HUES6 (cell line): ENCODE measurements around the gene SCAF8.

Experiments used
- H3K27ac ChIP-seq: 2 replicates; pipeline ENCODE4 v1.7.0; 2013; ENCODE audit warnings: low read depth, mild to moderate bottlenecking, low read length, inconsistent platforms
- H3K27me3 ChIP-seq: 2 replicates; pipeline ENCODE4 v1.6.1; 2013; ENCODE audit warnings: low read length; ENCODE audit not compliant: control insufficient read depth, insufficient read depth
- H3K36me3 ChIP-seq: 2 replicates; pipeline ENCODE4 v1.6.1; 2013; ENCODE audit warnings: low read length; ENCODE audit not compliant: control insufficient read depth, insufficient read depth
- H3K4me1 ChIP-seq: 2 replicates; pipeline ENCODE4 v1.6.1; 2013; ENCODE audit warnings: low read length; ENCODE audit not compliant: control insufficient read depth, insufficient read depth
- H3K4me3 ChIP-seq: 2 replicates; pipeline ENCODE4 v1.5.1; 2013; ENCODE audit warnings: low read depth, low read length
- H3K9ac ChIP-seq: one replicate; pipeline ENCODE4 v1.6.1; 2013; ENCODE audit warnings: mild to moderate bottlenecking, low read length
- H3K9me3 ChIP-seq: 2 replicates; pipeline ENCODE4 v1.6.1; 2013; ENCODE audit warnings: low read depth, low read length; ENCODE audit not compliant: control insufficient read depth, insufficient read depth

The SCAF8 gene, protein sequence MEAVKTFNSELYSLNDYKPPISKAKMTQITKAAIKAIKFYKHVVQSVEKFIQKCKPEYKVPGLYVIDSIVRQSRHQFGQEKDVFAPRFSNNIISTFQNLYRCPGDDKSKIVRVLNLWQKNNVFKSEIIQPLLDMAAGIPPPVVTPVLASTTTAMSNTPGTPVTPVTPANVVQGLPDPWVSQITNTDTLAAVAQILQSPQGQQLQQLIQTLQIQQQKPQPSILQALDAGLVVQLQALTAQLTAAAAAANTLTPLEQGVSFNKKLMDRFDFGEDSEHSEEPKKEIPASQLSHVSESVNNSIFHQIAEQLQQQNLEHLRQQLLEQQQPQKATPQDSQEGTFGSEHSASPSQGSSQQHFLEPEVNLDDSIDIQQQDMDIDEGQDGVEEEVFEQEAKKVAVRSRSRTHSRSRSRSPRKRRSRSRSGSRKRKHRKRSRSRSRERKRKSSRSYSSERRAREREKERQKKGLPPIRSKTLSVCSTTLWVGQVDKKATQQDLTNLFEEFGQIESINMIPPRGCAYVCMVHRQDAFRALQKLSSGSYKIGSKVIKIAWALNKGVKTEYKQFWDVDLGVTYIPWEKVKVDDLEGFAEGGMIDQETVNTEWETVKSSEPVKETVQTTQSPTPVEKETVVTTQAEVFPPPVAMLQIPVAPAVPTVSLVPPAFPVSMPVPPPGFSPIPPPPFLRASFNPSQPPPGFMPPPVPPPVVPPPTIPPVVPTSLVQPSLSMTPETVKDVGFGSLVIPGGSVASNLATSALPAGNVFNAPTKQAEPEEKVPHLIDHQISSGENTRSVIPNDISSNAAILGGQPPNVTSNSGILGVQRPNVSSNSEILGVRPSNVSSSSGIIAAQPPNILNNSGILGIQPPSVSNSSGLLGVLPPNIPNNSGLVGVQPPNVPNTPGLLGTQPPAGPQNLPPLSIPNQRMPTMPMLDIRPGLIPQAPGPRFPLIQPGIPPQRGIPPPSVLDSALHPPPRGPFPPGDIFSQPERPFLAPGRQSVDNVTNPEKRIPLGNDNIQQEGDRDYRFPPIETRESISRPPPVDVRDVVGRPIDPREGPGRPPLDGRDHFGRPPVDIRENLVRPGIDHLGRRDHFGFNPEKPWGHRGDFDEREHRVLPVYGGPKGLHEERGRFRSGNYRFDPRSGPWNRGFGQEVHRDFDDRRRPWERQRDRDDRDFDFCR (N-terminal part only)

DNA sequence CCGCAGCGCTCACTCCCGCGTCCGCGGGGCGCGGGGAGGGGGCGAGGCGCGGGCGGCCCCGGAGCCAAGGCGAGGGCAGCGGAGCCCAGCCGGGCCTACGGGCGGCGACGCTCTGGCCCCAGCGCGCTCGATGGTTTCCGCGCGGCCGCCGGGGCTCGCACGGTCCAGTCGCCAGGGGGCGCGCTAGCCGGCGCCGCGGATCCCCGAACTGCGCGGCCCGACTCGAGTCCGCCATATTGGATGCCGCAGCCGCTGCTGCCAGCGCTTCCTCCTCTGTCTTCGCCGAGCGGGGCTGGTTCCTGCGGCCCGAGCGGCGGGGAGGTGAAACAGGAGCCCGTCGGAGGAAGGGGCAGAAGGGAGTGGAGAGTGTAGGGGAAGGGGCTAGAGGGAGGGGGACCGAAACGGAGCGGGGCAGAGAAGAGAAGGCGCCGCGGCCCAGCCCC is at the start of gene SCAF8:
TSS of gene SCAF8 (plus strand) at position 234 of the 443 bp plus-strand sequence. CDS start 485 bp downstream, outside the sequence.
- H3K27me3 ChIP-seq = no peaks in the 10 kb centered on the region

DNA sequence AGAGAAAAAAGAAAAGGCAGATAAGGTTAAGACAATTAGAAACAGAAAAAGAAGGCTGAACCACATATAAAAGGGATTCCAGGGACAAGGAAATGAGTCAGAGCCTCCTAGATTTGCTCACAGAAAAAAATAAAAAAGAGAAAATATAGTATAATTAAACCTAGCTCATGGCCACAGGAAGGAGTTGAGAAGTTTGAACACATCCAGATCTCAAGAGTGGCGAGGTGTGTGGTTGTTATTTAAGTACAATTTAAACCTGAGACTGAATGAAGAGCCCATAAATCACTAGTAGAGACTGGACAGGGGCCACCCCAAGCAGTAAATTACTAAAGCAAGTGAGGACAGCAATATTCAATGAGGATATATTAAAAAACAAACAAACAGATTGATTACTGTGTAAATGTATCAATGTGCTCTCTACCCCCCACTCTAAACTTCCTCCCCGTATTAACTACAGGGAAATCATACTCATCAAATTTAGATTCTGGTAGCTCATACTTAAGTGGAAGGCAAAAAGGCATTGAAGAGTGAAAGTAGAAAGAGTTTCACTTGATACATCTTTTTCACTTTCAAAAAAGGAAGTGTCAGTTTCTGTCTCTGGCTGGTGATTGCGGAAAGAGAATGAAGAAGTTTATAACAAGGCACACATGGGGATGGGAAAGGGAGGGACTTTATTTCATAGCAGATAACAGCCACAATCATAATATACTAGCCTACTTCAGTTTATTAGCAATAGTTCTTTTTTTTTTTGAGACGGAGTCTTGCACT is 49.3 kb upstream of the SCAF8 start:
- Histone ChIP-seq H3K9me3 (peaks cover 10% of the 10 kb centered on the region), H3K27me3 (no peaks in the 10 kb centered on the region), H3K9ac (no peak overlapping the region), H3K4me1 (no peaks in the 10 kb centered on the region), H3K36me3 (no peaks in the 10 kb centered on the region), H3K4me3 (no peak overlapping the region), H3K27ac (no peak overlapping the region)

More for the DNA sequence above, at the start of gene SCAF8:
- Histone ChIP-seq H3K36me3 (peaks cover 5% of the 10 kb centered on the region; the same call in 1 of the 2 replicates), H3K4me3 (peak within 1 kb of the TSS; percentile 71), H3K27ac (peak within 1 kb of the TSS; percentile 100), H3K9me3 (no peaks in the 10 kb centered on the region), H3K4me1 (peaks cover 16% of the 10 kb centered on the region), H3K9ac (peak within 1 kb of the TSS; percentile 100)

DNA sequence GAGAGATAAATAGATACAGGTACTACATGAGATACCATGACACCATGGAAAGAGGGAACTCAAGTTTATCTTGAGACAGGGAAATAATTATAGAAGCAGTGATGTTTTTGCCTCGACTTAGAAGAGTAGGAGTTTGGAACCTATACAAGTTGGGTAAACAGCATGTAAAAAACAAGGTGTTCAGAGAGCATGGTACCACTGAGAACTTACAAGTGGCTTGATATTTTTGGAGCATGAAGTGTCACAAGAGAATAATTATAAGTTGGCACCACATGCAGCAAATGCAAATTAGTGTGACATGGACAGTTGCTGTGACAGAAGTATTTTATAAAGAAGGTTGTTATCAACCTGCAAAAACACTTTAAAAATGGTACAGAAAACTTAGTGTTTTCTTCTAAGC is 47.1 kb upstream of the SCAF8 start:
- no peaks in the 10 kb centered on the region for H3K27me3 ChIP-seq
- no peaks in the 10 kb centered on the region for H3K36me3 ChIP-seq
- H3K4me3 ChIP-seq = no peak overlapping the region
- peaks cover 10% of the 10 kb centered on the region for H3K9me3 ChIP-seq
- H3K27ac ChIP-seq = no peak overlapping the region
- no peak overlapping the region for H3K9ac ChIP-seq
- H3K4me1 ChIP-seq = no peaks in the 10 kb centered on the region

DNA sequence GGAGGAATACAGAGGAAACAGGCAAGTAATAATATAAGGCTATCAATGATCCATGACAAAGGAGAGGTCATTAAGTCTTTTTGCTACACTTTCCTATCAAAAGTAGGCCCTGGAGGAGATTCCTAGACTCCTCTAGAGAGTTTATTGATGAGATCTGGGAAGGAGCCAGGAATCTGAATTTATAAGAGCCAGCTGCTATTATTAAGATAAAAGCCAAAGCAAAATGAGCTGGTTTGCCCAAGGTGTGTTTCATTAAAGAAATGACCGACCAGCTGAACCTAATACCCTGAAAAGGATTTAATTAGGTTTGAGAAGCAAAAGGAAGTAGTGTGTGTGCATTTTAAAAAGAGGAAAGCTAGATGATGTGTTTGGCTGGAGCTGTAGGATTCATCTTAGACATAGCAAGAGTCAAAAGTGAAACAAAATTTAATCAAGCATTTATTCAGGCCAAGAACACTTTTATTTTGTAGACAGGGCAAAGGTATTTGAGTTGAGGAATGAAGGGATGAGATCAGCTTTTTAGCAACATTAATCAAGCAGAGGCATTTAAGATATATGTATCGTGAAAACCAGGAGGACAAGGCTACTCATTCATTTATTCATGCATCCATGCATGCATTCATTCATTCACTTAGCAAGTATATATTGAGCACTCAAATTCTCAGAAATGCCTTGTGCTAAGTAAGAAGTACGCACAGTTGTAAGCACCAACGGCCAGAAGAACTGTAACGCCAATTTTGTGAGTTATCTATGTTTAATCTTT is 43.5 kb upstream of the SCAF8 start:
- peaks cover 10% of the 10 kb centered on the region for H3K9me3 ChIP-seq
- no peak overlapping the region for H3K4me3 ChIP-seq
- no peaks in the 10 kb centered on the region for H3K4me1 ChIP-seq
- no peak overlapping the region for H3K9ac ChIP-seq
- H3K27me3 ChIP-seq = no peaks in the 10 kb centered on the region
- H3K36me3 ChIP-seq = no peaks in the 10 kb centered on the region
- no peak overlapping the region for H3K27ac ChIP-seq

DNA sequence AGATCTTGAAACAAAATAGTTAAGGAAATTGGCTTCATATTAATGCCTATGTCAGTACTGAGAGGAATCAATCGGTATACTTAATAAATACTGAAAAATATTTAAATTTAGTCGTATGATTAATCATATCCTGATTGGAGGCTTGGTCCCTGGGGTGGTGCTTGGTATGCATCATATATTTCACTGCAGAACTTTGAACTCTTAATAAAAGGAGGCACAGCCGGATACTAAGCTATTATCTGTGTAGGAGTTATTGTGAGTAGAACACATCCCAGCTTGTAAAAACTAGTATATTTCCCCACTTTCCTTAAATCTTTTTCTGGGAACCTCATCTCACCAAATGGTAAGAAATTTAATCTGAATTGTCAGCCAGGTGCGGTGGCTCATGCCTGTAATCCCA is 42.4 kb upstream of the SCAF8 start:
- Histone ChIP-seq H3K9ac (no peak overlapping the region), H3K4me3 (no peak overlapping the region), H3K4me1 (no peaks in the 10 kb centered on the region), H3K27me3 (no peaks in the 10 kb centered on the region), H3K9me3 (peaks cover 10% of the 10 kb centered on the region), H3K27ac (no peak overlapping the region), H3K36me3 (no peaks in the 10 kb centered on the region)

DNA sequence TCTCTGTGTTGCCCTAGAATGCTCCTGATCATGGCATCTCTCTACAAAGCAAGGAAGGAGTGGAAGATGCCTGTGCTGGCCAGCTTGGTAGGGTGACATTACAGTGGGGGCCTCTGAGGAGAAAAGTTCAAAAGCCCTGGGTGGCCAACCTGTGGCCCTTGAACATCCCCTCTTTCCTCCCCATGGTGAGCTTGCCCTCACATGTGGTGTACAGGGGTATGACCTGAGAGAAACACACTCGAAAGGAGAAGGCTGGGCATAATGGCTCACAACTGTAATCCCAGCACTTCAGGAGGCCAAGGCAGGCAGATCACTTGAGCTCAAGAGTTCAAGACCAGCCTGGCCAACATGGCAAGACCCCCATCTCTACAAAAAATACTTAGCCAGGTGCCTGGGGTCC is 36.6 kb upstream of the SCAF8 start:
- Histone ChIP-seq H3K4me1 (no peaks in the 10 kb centered on the region), H3K27me3 (no peaks in the 10 kb centered on the region), H3K36me3 (no peaks in the 10 kb centered on the region), H3K27ac (no peak overlapping the region), H3K9ac (no peak overlapping the region), H3K9me3 (no peaks in the 10 kb centered on the region), H3K4me3 (no peak overlapping the region)

DNA sequence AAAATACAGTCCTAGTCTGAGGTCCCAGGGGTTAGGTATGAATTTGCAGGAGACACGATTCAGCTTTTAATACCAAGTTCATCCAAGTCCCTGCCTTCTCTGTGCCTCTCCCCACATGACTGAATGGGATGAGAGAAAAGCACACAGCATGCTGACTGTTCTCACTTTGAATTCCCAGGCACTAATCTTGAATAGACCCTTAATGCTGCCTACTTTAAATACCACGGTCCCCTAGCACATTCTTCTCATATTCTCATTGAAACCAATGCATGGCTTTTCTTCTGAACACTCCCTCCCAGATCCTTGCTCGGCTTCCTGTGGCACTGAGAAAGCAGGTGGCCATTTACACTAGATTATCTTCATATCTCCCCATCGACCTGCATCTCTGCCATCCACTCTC is 30.1 kb upstream of the SCAF8 start:
- Histone ChIP-seq H3K9me3 (no peaks in the 10 kb centered on the region), H3K4me3 (no peak overlapping the region), H3K9ac (no peak overlapping the region), H3K4me1 (no peaks in the 10 kb centered on the region), H3K27me3 (no peaks in the 10 kb centered on the region), H3K27ac (no peak overlapping the region), H3K36me3 (no peaks in the 10 kb centered on the region)

DNA sequence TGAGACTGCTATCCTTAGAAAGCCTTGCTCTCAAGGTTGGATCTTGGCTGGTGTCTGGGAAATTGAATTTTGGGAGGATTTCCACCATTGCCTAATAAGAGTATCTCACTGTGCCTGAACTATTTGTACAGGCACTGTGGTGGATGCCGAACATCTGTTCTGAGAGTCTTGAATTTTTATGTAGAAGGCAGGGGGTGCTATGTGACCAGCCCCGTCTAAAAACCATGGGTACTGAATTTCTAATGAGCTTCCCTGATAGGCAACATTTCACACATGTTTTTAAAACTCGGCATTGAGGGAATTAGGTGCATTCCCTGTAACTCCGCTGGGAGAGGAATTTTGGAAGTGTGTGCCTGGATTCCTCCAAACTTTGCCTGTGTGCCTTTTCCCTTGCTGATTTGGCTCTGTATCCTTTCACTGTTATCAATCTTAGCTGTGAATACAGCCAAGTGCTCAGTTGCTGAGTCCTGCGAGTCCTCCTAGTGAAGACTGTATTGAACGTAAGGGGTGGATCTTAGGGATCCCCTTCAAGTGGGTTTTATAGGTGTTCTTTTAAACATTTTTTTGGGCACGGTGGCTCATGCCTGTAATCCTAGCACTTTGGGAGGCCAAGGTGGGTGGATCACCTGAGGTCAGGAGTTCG is 27.6 kb upstream of the SCAF8 start:
- 0 out of 2 replicates have a peak, but pooled peaks cover 1% of the 10 kb centered on the region for H3K9me3 ChIP-seq
- H3K27ac ChIP-seq = no peak overlapping the region
- H3K27me3 ChIP-seq = no peaks in the 10 kb centered on the region
- H3K4me1 ChIP-seq = no peaks in the 10 kb centered on the region
- no peak overlapping the region for H3K4me3 ChIP-seq
- H3K36me3 ChIP-seq = no peaks in the 10 kb centered on the region
- no peak overlapping the region for H3K9ac ChIP-seq

DNA sequence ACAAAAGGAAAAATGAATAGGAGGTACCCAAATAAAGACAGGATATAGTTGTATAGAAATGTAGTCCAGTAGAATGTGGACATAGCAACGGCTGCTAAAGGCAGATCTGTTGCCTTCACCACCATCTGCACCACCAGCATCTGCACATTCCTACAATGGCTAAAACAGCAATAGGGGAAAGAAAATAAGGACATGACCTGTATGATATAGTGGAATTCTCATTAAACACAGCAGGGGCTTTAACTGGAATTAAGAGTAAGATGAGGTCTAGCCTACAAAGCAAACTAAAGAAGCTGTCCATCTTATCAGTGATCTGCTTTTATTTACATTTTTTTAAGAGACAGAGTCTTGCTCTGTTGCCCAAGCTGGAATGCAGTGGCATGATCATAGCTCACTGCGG is 26.8 kb upstream of the SCAF8 start:
- Histone ChIP-seq H3K27ac (no peak overlapping the region), H3K4me3 (no peak overlapping the region), H3K36me3 (no peaks in the 10 kb centered on the region), H3K9ac (no peak overlapping the region), H3K9me3 (0 out of 2 replicates have a peak, but pooled peaks cover 2% of the 10 kb centered on the region), H3K27me3 (no peaks in the 10 kb centered on the region), H3K4me1 (no peaks in the 10 kb centered on the region)
